Measurements from ENCODE around the gene OR5D18.

Gene OR5D18

GRCh38 chr11:55819330-55819729 lies at the start of gene OR5D18:
TSS of gene OR5D18 (plus strand) at chr11:55819630. CDS start at chr11:55819630, 0 bp downstream.
- TF ChIP-seq CTCF (IDR thresholded peaks at IDR 0.05; ENCODE audit: control insufficient read depth, insufficient read depth, low read depth, low read length, missing control alignments), result no peak
- H3K4me3 ChIP-seq (ENCODE audit: control insufficient read depth, low read depth, low read length), result no peak within 1 kb of the TSS
- no peak for DNase-seq (ENCODE audit: low read depth)

- TF ChIP-seq CTCF (IDR thresholded peaks at IDR 0.05; ENCODE audit: control insufficient read depth, insufficient read depth, low read depth, low read length, missing control alignments), result no peak
- no peak within 1 kb of the TSS for H3K4me3 ChIP-seq (ENCODE audit: control insufficient read depth, low read depth, low read length)
- DNase-seq (ENCODE audit: low read depth), result no peak
These were observed 46.3 kb upstream of the OR5D18 start, which contains the start of gene OR5D13 for GRCh38 chr11:55773138-55773537. TSS of gene OR5D13 (plus strand) at chr11:55773438. CDS start at chr11:55773438, 0 bp downstream.

- DNase-seq (ENCODE audit: low read depth), result no peak
- TF ChIP-seq CTCF (IDR thresholded peaks at IDR 0.05; ENCODE audit: control insufficient read depth, insufficient read depth, low read depth, low read length, missing control alignments), result no peak
- no peak overlapping the region for H3K4me3 ChIP-seq (ENCODE audit: control insufficient read depth, low read depth, low read length)
These were observed 27.8 kb upstream of the OR5D18 start for GRCh38 chr11:55791606-55792005.

DNA sequence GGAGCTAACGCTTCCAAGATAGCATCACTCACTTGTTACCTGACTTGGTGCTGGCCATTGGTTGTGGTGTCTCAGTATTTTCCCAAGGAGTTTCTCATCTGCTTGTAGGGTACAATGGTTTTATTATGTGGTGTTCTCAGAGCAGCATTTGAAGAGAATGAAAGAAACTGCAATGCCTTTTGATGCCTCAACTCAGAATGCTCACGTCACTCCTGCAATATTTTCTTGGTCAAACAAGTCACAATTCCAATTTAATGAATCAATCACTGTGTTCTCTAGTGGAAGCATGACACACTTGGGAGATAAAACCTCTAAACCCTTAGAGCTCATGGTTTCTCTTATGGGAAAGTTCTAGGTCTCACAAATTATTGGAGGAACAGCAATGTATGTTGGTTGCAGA lies 26.1 kb upstream of the OR5D18 start:
- DNase-seq (ENCODE audit: low read depth), result no peak
- TF ChIP-seq CTCF (IDR thresholded peaks at IDR 0.05; ENCODE audit: control insufficient read depth, insufficient read depth, low read depth, low read length, missing control alignments), result no peak
- H3K4me3 ChIP-seq (ENCODE audit: control insufficient read depth, low read depth, low read length), result no peak overlapping the region

GRCh38 chr11:55795256-55795655 lies 24.2 kb upstream of the OR5D18 start, which contains the start of gene OR5D14:
TSS of gene OR5D14 (plus strand) at chr11:55795556. CDS start at chr11:55795556, 0 bp downstream.
- no peak for TF ChIP-seq CTCF (IDR thresholded peaks at IDR 0.05; ENCODE audit: control insufficient read depth, insufficient read depth, low read depth, low read length, missing control alignments)
- DNase-seq (ENCODE audit: low read depth), result no peak
- H3K4me3 ChIP-seq (ENCODE audit: control insufficient read depth, low read depth, low read length), result no peak within 1 kb of the TSS

GRCh38 chr11:55806248-55806647 lies 13.2 kb upstream of the OR5D18 start:
- TF ChIP-seq CTCF (IDR thresholded peaks at IDR 0.05; ENCODE audit: control insufficient read depth, insufficient read depth, low read depth, low read length, missing control alignments), result no peak
- DNase-seq (ENCODE audit: low read depth), result no peak
- no peak overlapping the region for H3K4me3 ChIP-seq (ENCODE audit: control insufficient read depth, low read depth, low read length)

DNA sequence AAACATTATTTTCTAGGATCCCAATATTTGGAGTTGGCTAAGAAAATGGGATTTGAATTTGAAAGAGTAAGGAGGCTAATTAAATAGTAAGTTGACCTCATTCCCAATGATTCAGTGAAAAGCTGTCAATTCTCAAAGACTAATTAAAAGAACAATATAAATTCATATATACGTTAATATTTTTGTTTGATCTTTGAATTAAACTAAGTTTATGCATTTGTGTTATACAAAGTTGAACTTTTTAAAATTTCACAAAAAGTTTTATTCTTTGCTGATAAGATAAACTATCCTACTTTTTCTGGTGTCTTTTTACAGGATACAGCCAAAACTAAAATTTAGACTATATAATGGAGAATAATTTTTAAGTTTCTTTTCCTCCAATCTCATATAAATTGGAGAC lies 8.4 kb upstream of the OR5D18 start, which contains the start of gene OR5L1:
Gene OR5L1, plus strand, starts transcription at position 301 of the 400 bp plus-strand sequence. CDS start 100 bp downstream, outside the sequence.
- no peak for TF ChIP-seq CTCF (IDR thresholded peaks at IDR 0.05; ENCODE audit: control insufficient read depth, insufficient read depth, low read depth, low read length, missing control alignments)
- no peak for DNase-seq (ENCODE audit: low read depth)
- H3K4me3 ChIP-seq (ENCODE audit: control insufficient read depth, low read depth, low read length), result no peak within 1 kb of the TSS

Data from AG09309 (cell line).